IMR-90 (cell line): ENCODE data around the gene LHFPL6. TPM values are rescaled to one million over a fixed set of nuclear protein-coding genes. Genes with fewer than 3 reads are reported as not detected.

Experiments
- ATAC-seq: fragments of 200-7000 bp; cut with Tn5 transposase; 2 replicates; pipeline ENCODE4 v1.9.1; 2020; ENCODE audit warnings: low read depth, mild to moderate bottlenecking, moderate library complexity
- BruUV-seq: library from RNA; stranded (reverse); fragments of 400-500 nt; replicated peaks from 2 replicates; lab custom pipeline; 2021; lab: Mats Ljungman, UMichigan
- CTCF ChIA-PET: fragments of 300-600 bp; formaldehyde crosslinking; extraction: SDS; loops from one replicate; lab custom pipeline; 2021; ENCODE audit warnings: antibody characterized with exemption; lab: Yijun Ruan, JAX
- POLR2A ChIA-PET: fragments of 300-600 bp; sonication (Branson Sonifier 250); formaldehyde crosslinking; loops from one replicate; lab custom pipeline; 2022; ENCODE audit warnings: antibody characterized with exemption; ENCODE audit not compliant: unreplicated experiment; lab: Charles Lee
- DNase-seq: peaks from one replicate; pipeline ENCODE4 v3.0.0; 2013
- H2AFZ ChIP-seq: replicated peaks from 2 replicates; pipeline ENCODE3; 2013; ENCODE audit warnings: low read length, mild to moderate bottlenecking; ENCODE audit not compliant: poor library complexity
- H2AK5ac ChIP-seq: 2 replicates; pipeline ENCODE4 v1.6.1; 2013; ENCODE audit warnings: low read depth, low read length, inconsistent platforms
- H2AK9ac ChIP-seq: replicated peaks from 2 replicates; pipeline ENCODE3; 2013; ENCODE audit warnings: mild to moderate bottlenecking, low read depth, low read length, moderate library complexity; ENCODE audit not compliant: poor library complexity
- H2BK120ac ChIP-seq: 2 replicates; pipeline ENCODE4 v1.6.1; 2013; ENCODE audit warnings: low read depth, low read length, inconsistent platforms
- H2BK15ac ChIP-seq: 3 replicates; pipeline ENCODE4 v1.6.1; 2013; ENCODE audit warnings: low read depth, low read length, inconsistent platforms
- H2BK20ac ChIP-seq: 2 replicates; pipeline ENCODE4 v1.6.1; 2013; ENCODE audit warnings: low read depth, mild to moderate bottlenecking, inconsistent platforms, low read length, moderate library complexity
- H2BK5ac ChIP-seq: 2 replicates; pipeline ENCODE4 v1.6.1; 2013; ENCODE audit warnings: mild to moderate bottlenecking, low read depth, low read length, inconsistent platforms; ENCODE audit not compliant: poor library complexity, severe bottlenecking
- H3K14ac ChIP-seq: replicated peaks from 2 replicates; pipeline ENCODE4 v1.6.1; 2013; ENCODE audit warnings: low read depth, low read length, inconsistent platforms
- H3K18ac ChIP-seq: 2 replicates; pipeline ENCODE4 v1.6.1; 2013; ENCODE audit warnings: low read depth, low read length, control low read depth
- H3K23ac ChIP-seq: 2 replicates; pipeline ENCODE4 v1.6.1; 2013; ENCODE audit warnings: low read depth, low read length, inconsistent platforms
- H3K27ac ChIP-seq: 2 replicates; pipeline ENCODE4 v1.5.1; 2013; ENCODE audit warnings: mild to moderate bottlenecking, control low read depth, low read length; ENCODE audit not compliant: insufficient read depth
- H3K27me3 ChIP-seq: 2 replicates; pipeline ENCODE4 v1.6.1; 2013; ENCODE audit warnings: low read length; ENCODE audit not compliant: control insufficient read depth, insufficient read depth
- H3K36me3 ChIP-seq: 2 replicates; pipeline ENCODE4 v1.6.1; 2013; ENCODE audit warnings: low read length, mixed read lengths; ENCODE audit not compliant: control insufficient read depth, insufficient read depth
- H3K4ac ChIP-seq: 2 replicates; pipeline ENCODE4 v1.6.1; 2013; ENCODE audit warnings: low read depth, low read length, inconsistent platforms
- H3K4me1 ChIP-seq: 2 replicates; pipeline ENCODE4 v1.6.1; 2013; ENCODE audit warnings: low read length, mixed read lengths; ENCODE audit not compliant: control insufficient read depth, insufficient read depth
- H3K4me2 ChIP-seq: 2 replicates; pipeline ENCODE4 v1.6.1; 2013; ENCODE audit warnings: low read depth, mild to moderate bottlenecking, control low read depth, low read length, moderate library complexity
- H3K4me3 ChIP-seq: 2 replicates; pipeline ENCODE4 v1.5.1; 2013; ENCODE audit warnings: low read depth, mild to moderate bottlenecking, control low read depth, low read length, moderate library complexity; ENCODE audit not compliant: insufficient read depth
- H3K56ac ChIP-seq: 2 replicates; pipeline ENCODE4 v1.6.1; 2013; ENCODE audit warnings: low read length, inconsistent platforms; ENCODE audit not compliant: insufficient read depth; ENCODE audit errors: extremely low read depth
- H3K79me1 ChIP-seq, 2 experiments: 2 replicates each; pipeline ENCODE4 v1.6.1; 2013; ENCODE audit warnings: low read length in 2 of 2, inconsistent platforms in 1 of 2, low read depth in 1 of 2
- H3K9ac ChIP-seq: 2 replicates; pipeline ENCODE4 v1.6.1; 2013; ENCODE audit warnings: low read depth, low read length, control low read depth
- H3K9me1 ChIP-seq: 2 replicates; pipeline ENCODE4 v1.6.1; 2013; ENCODE audit warnings: low read length, inconsistent platforms; ENCODE audit not compliant: insufficient read depth
- H3K9me3 ChIP-seq: 2 replicates; pipeline ENCODE4 v1.6.1; 2013; ENCODE audit warnings: low read length; ENCODE audit not compliant: control insufficient read depth, insufficient read depth
- H4K20me1 ChIP-seq: 2 replicates; pipeline ENCODE4 v1.6.1; 2013; ENCODE audit warnings: low read length, inconsistent platforms; ENCODE audit not compliant: insufficient read depth
- H4K5ac ChIP-seq: 2 replicates; pipeline ENCODE4 v1.6.1; 2013; ENCODE audit warnings: mild to moderate bottlenecking, low read depth, low read length, control low read depth
- H4K8ac ChIP-seq, 2 experiments: 2 replicates each; pipeline ENCODE4 v1.6.1; 2013; ENCODE audit warnings: low read depth in 2 of 2, low read length in 2 of 2, control low read depth in 1 of 2, inconsistent platforms in 1 of 2
- H4K91ac ChIP-seq: 2 replicates; pipeline ENCODE4 v1.6.1; 2013; ENCODE audit warnings: low read depth, low read length, inconsistent platforms; ENCODE audit not compliant: insufficient read depth
- SMC3 ChIP-seq: fragments of 150-350 bp; IDR thresholded peaks from 2 replicates; pipeline ENCODE4 v1.6.1; 2016; ENCODE audit warnings: low read depth, mild to moderate bottlenecking, antibody characterized with exemption, low read length, moderate library complexity
- WGBS, 2 experiments: methylation state at CpG; one replicate each; pipeline versions ENCODE4 v1.1.5 to v1.1.7; 2013; ENCODE audit warnings: missing lambda C conversion rate in 2 of 2; ENCODE audit not compliant: insufficient read length in 1 of 2; ENCODE audit errors: extremely low coverage in 2 of 2; 5-methylcytosine and 5-hydroxymethylcytosine counted together
- dilution Hi-C: fragments of 300-500 bp; cut with HindIII; formaldehyde crosslinking; loops from one replicate; pipeline ENCODE4 v1.14.3; 2018; ENCODE audit warnings: low sequenced_read_pairs; ENCODE audit not compliant: unreplicated experiment
- in situ Hi-C: fragments of 300-500 bp; cut with MboI; formaldehyde crosslinking; loops from 3 replicates; pipeline ENCODE4 v1.14.3; 2019; ENCODE audit warnings: low sequenced_read_pairs, inconsistent platforms, mixed read lengths
- intact Hi-C: fragments of 100-400 bp; cut with micrococcal nuclease; formaldehyde crosslinking; loops from 2 replicates; pipeline ENCODE4 v1.10.0; 2022
- polyA plus RNA-seq, 3 experiments: library from polyadenylated mRNA; depleted of rRNA; stranded (reverse); fragments of >200 nt; gene quantifications; 2 replicates each; pipeline ENCODE4 v1.2.3, GENCODE V29; 2012; ENCODE audit warnings: low replicate concordance in 1 of 3
- total RNA-seq: library from RNA; depleted of rRNA; stranded (reverse); fragments of >200 nt; gene quantifications from 2 replicates; pipeline ENCODE4 v1.2.3, GENCODE V29; 2012

LHFPL6 gene
- total and polyA plus RNA-seq, 2 of the 4 experiments (the other 2 are of a cell fraction): 24.7 to 36.1 TPM

DNA sequence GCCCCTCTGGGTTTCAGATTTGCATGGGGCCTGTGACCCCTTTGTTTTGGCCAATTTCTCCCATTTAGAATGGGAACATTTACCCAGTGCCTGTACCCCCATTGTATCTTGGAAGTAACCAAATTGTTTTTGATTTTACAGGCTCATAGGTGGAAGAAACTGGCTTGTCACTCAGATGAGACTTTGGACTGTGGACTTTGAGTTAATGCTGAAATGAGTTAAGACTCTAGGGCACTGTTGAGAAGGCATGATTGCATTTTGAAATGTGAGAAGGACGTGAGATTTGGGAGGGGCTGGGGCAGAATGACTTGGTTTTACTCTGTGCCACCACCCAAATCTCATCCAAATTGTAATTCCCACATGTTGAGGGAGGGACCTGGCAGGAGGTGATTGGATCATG is 306.0 kb downstream of the LHFPL6 start:
- dilution Hi-C loops: no loop called here
- DNase-seq (no peak), ATAC-seq (no peak)
- Histone ChIP-seq H3K27me3 (no peaks in the 10 kb centered on the region), H3K4me2 (no peak overlapping the region), H2BK120ac (no peak overlapping the region), H3K36me3 (no peaks in the 10 kb centered on the region), H2AK9ac (no peak overlapping the region), H2AK5ac (no peak overlapping the region), H2BK15ac (no peak overlapping the region), H3K18ac (no peak overlapping the region), H3K9me1 (no peaks in the 10 kb centered on the region), H3K27ac (no peak overlapping the region), H4K8ac (no peak overlapping the region), H2AFZ (no peak overlapping the region), H3K14ac (no peak overlapping the region), H3K9me3 (no peaks in the 10 kb centered on the region; the same call in 1 of the 2 replicates), H3K4ac (no peak overlapping the region), H3K23ac (no peak overlapping the region), H4K5ac (peak overlapping the region; percentile 23; the same call in 1 of the 2 replicates), H3K9ac (no peak overlapping the region), H4K91ac (no peak overlapping the region), H4K20me1 (no peaks in the 10 kb centered on the region), H2BK20ac (no peak overlapping the region), H3K79me1 (no peaks in the 10 kb centered on the region), H3K4me3 (no peak overlapping the region), H3K56ac (no peak overlapping the region), H2BK5ac (no peak overlapping the region), H3K4me1 (no peaks in the 10 kb centered on the region)
- no peak for TF ChIP-seq SMC3
- intact Hi-C loops: no loop called here
- ChIA-PET POLR2A (no interaction called here), CTCF (interaction anchor here (1.1 kb wide), 1 partner anchor 319 kb away, joined by 3 read pairs; no protein-coding TSS in a partner anchor)
- in situ Hi-C loops: no loop called here
- WGBS, 2 experiments: no CpG with 5 or more reads among the region's 1 CpG
- no TSS peak for BruUV-seq
